UCSD-AML1 (cell line): Measurements from ENCODE around the gene NPHP4.
"Not testable (repeated sequence)": the region's sequence is repeated elsewhere in the genome, so short reads cannot be mapped to it uniquely, and the experiment has no call there.

ENCODE experiments used
- DNase-seq: peaks from one replicate; lab custom pipeline; 2025; ENCODE audit not compliant: unreplicated experiment; lab: John Stamatoyannopoulos, UW

Gene NPHP4

DNA sequence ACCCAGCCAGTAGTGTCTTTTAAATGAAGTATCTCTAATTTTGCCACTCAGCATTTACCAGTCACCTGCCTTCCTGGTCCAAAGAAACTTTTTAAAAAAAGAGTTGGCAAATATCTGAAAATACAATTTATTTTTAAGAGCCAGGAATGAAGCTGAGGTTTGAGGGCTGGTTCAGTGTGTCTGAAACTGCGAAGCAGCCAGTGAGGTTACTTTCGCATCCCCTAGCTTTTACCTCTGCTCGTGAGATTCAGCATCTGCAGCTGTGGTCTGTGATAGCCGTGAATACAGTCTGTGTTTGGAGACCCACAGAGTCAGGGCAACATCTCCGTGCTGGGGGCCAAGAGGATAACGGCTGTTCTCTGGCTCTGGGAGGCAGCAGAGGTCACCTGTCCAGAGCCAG lies 32.2 kb upstream of the NPHP4 start:
- no peak for DNase-seq

DNA sequence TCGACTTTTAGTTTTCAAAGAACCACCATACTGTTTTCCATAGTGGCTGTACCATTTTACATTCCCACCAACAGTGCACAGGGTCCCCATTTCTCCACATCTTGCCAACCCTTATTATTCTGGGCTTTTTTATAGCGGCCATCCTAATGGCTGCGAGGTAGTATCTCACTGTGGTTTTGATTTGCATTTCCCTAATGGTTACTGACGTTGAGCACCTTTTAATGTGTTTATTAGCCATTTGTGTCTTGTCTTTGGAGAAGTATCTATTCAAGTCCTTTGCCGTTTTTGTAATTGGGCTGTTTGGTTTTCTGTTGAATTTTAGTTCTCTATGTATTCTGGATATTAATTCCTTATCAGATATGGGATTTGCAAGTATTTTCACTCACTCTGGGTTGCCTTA lies 31.1 kb upstream of the NPHP4 start:
- no peak for DNase-seq

DNA sequence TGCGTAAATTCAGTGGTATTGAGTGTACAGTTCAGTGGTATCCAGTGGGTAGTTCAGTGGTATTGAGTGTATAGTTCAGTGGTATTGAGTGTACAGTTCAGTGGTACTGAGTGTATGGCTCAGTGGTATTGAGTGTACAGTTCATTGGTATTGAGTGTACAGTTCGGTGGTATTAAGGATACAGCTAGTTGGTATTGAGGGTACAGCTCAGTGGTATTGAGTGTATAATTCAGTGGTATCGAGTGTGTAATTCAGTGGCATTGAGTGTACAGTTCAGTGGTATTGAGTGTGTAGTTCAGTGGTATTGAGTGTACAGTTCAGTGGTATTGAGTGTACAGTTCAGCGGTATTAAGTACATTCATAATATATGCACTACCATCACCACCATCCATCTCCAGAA lies 30.0 kb upstream of the NPHP4 start:
- DNase-seq: no peak

DNA sequence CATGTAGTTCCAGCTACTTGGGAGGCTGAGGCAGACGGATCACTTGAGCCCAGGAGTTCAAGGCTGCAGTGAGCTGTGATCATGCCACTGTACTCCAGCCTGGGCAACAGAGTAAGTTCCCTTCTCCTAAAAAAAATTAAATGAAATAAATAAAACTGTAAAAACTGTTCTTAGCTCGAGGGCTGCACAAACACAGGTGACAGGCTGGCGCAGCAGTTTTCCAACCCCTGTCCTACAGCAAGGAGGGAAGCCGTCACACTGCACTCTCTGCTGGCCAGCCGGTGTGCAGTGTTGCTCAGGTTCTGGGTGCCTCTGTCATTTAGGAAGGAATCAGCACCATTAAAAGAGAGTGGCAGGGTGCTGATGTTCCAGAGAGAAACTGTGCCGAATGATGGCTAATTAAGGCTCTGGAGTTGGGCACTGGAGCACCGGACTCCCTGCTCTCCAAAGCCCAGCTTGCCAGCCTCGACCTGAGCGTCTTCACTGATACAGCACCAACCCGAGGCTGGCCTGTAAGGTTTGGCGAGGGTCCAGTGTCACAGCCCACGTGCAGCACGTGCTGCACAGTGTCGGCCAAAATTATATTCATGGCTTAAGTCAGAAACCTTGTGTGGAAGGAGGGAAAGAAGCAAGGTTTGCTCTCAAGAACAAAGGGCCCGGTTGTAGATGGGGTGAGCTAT lies 27.1 kb upstream of the NPHP4 start:
- DNase-seq: no peak

DNA sequence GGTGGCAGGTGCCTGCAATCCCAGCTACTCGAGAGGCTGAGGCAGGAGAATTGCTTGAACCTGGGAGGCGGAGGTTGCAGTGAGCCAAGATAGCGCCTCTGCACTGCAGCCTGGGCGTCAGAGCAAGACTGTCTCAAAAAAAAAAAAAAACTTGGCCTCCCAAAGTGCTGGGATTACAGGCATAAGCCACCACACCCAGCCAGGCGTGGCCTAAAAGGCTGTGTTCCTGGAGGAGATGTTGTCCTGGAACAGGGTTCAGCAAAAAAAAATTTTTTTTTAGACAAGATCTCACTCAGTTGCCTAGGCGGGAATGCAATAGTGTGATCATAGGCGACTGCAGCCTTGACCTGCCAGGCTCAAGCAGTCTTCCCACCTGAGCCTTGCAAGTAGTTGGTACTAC lies 25.4 kb upstream of the NPHP4 start:
- not testable (repeated sequence) for DNase-seq

DNA sequence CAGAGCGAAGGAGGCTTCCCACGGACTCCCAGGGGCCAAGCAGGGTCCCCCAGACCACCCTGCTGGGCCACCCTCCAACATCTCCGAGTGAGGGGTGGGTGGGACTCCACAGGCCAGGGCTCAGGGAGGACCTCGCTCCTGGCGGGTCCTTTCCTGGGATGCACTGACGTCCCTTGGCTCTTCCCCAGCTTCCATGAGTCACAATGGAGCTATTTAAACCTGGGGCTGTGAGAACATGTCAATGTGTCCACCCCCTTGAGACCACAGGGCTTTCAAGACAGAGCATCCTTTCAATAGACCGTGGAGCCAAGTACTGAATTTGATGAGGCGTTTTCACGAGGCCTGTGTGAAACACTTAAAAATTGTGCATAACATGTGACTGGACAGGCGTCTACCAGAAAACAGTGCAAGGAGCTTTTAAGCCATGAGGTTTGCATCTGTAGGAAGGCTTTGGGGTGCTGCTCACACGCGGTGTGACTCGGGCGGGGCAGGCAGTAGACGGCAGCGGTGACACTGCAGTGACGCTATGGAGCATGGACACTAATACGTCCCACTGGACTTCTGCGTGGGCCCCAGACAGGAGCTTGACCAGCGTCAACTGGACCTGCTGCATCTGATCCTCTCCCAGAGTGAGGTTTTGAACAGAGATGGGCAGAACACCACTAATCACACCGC lies 24.1 kb upstream of the NPHP4 start:
- DNase-seq: no peak

DNA sequence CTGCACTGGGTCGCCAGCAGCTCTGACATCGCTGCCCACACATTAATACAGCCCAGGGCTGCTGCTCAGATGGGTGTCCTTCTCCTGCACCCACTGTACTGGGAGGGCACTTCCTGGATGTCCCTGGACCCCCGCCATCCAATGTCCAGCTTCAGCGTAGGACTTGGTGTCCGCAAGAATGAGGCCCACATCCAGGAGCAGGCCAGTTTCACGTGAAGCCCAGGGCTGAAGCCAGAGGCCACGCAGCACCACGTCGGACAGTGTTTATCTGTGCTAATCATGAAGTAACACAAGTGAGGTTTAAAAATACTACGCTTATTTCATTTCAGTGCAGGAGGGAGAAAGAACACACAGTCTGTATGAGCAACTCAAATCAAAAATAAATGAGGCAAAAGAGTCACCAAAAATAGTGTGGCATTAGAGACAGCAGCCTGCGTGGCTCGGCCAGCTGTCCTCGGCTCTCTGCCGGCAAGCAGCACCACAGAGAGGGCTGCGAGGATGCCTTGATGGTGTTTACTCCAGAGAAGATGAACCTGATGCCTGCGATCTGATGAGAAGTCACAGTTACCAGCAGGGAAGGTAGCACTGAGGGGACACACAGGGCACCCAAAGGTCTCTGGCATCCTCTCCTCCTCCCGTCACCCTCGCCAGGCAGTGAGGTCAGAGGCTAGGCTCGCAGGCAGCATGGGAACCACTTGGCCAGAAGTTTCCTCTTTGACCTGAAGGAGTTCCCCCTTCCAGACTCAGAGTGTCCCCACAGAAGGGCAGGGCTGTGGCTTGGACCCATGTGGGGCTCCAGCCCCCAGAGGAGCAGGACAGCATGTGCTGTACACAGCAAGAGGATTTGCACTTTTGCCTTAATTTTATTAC lies 22.1 kb upstream of the NPHP4 start:
- no peak for DNase-seq

DNA sequence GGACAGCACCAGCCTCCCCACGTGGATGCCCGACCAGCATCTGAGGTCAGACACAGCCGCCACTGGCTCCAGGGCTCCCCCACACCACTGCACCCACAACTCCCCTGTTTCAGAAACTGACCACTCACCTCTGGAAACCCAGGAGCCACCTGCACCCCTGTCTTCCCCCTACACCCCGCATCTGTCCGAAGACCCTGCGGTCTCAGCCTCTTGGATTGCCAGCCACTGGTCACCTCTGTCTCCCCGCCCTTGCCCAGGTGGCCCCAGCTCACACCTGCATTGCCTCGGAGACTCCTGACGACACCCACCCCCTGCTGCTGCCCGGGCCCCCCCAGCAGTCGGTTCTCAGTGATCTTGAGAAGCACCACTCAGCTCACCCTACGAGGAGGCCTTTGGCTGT lies 21.3 kb upstream of the NPHP4 start:
- DNase-seq: no peak

DNA sequence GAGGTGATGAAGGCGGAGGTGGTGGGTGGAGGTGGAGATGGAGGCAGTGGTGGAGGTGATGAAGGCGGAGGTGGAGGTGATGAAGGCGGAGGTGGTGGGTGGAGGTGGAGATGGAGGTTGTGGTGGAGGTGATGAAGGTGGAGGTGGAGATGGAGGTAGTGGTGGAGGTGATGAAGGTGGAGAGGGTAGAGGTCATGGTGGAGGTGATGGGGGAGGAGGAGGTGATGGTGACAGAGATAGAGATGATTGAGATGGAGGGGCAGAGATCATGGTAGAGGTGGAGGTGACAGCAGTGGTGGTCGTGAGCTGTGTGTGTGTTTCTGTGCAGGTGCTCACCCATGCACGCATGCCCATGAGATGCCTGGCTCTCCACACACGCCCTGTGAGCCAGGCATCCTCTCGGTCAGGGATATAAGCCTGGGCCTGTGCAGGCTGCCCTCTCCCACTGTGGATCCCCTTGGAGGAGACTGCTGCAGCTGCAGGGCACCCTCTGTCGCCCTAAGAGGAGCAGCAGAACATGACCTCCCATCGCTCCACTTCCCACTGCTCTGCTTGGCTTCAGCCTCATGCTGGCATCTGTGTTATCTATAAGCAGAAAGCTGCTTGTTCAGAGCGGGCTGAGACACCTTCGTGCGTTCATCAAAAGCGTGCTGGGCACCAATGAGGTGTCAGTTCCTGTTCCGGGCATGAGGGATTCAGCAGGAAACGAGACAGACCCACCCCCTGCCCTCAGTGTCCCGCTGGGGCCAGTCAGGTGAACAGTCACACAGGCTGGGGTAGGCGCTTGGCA lies 20.5 kb upstream of the NPHP4 start:
- DNase-seq: no peak

DNA sequence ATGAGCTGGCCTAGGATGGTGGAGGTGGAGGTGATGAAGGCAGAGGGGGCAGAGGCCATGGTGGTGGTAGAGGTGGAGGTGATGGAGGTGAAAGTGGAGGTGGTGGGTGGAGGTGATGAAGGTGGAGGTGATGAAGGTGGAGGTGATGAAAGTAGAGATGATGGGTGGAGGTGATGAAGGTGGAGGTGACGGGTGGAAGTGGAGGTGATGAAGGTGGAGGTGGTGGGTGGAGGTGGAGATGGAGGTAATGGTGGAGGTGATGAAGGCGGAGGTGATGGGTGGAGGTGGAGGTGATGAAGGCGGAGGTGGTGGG lies 19.7 kb upstream of the NPHP4 start:
- no peak for DNase-seq

DNA sequence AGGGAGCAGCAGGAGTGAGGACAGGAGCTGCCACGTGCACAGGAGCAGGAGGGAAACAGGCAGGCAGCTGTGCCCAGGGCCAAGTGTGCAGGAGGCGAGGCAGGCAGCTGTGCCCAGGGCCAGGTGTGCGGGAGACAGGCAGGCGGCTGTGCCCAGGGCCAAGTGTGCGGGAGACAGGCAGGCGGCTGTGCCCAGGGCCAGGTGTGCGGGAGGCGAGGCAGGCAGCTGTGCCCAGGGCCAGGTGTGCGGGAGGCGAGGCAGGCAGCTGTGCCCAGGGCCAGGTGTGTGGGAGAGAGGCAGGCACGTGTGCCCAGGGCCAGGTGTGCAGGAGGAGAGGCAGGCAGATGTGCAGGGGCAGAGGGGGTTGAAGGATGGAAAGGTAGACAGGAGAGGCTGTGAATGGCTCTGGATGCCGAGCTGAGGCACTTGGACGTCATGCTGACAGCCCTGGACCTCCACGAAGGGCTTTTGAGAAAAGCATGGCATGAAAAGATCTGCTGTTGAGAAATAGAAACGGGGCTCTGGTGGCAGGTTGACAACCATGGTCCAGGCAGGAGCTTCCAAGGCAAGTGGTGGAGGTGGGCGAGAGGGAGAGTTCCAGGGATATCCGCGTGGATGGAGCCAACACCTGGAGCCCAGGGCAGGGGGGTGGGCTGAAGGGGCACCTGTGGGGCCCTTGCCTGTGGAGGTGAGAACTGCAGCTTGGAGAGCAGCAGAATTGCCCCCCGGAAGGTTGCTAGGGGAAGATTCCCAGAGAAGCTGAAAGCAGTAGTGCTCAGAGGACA lies 19.1 kb upstream of the NPHP4 start:
- DNase-seq: no peak

DNA sequence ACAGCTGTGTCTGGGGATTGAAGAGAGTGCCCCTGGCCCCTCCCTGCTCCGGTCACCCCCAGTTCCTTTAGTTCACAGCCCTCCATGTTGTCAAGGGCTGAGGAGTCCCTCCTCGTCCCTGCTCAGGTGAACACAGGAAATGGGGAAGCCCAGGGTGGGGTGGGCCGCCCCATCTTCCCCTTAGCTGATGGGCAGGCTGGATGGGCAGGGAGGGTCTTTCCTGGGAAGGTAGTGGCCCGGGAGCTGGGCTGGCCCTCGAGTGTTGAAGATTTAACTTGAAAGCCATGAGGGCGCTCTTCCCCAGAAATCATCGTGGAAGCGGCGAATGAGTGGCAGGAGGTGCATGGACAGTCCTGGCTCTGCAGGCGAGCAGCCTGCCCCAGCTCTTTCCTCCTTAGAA lies 18.3 kb upstream of the NPHP4 start:
- DNase-seq: no peak

DNA sequence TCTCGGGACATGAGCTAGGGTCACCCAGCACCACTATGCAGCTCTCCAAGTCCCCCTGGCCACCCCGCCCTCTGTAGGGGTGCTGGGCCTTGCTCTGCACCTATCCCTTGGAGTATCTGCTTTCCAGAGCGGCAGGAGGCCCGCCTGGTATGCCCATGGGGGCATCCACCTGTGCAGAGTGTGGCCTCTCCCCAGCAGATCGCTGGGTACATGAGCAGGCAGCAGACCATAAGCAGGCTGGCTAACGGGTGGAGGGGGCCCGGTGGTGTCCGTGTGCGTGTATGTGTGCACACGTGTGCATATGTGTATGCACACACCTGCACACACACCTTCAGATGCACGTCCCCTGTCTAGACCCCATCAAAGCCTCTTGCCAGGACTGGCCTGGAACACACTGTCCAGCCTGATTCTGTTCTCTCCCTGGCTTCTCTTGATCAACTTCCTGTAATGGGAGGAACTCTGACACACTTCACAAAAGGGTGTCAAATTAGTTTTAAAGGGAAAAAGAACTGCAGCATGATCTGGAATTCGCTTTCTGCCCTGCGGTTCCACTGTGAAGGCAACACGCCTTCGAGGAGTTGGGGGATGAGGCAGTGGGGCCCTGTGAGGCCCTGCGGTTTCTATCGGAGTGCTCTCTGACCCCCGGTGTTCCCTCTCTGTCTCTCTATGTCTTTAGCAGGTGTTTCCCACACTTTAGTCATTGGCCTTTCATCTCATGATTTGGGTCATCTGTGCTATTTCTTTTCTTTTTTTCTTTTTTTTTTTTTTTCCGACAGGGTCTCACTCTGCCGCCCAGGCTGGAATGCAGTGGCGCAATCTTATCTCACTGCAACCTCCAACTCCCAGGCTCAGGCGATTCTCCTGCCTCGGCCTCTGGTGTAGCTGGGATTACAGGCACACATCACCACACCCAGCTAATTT lies 17.2 kb upstream of the NPHP4 start:
- no peak for DNase-seq

DNA sequence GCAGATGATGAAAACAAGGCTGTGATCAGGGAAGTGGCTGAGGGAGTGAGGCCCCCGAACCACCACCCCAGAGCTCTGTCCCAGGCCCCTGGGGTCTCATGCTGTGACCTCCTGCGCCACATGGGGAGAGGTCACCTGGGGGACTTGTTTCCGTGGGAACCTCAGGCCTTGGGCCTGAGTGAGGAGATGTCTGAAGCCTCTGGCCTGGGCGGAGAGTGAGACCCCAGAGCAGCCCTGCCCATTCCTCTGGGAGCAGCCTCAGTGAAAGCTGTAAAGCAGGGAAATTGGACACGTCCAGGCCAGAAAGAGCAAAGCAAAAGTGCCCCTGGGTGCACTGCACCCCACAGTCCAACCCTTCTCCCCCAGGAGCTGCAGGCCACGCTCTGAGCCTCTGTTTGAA lies 16.5 kb upstream of the NPHP4 start:
- no peak for DNase-seq

DNA sequence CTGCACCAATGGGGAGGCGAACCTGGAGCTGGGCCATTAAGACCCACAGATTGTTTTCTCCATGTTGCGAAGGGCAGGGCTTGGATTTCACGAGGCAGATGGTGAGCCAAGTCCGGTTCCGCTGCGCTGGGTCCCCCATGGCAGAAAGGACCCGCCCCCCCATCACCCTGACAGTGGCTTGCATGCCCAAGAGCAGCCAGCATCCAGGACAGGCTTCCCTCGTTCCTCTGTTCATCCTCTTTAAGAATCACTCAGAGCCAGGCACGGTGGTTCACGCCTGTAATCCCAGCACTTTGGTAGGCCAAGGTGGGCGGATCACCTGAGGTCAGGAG lies 15.8 kb upstream of the NPHP4 start:
- DNase-seq: no peak

DNA sequence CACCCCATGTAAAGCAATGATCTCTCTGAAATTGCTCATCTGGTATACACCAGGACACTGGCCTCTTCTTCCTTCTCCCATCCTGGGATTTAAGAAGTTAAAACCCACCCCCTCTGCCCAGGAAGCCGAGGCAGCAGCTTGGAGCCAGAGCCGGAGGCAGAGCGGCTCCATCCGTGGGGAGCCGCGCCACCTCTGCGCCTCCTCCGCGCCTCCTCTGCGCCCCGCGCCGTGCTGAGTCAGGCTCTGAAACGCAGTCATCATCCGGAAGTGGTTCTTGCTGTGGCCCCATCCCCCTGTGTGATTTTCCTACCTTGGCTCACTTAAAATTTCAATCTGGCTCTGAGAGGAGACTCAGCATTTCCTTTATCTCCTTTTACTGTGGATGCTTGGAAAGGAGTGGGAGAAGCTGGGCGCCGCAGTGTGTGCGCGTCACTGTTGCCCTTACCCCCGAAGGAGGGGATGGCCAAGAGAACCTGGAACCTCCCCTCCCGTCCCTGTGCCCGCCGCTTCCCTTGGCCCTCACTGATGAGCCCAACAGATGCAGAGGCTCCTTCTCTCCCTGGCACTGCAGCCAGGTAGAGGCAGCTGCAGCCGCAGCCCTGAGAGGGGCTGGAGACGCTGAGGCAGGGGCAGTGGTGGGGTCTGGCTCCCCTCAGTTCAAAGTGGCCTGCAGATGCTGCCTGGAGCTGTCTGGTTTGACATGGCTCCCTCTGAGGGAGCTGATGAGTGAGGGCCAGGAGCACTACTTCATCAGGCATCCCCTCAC lies 15.3 kb upstream of the NPHP4 start:
- no peak for DNase-seq

DNA sequence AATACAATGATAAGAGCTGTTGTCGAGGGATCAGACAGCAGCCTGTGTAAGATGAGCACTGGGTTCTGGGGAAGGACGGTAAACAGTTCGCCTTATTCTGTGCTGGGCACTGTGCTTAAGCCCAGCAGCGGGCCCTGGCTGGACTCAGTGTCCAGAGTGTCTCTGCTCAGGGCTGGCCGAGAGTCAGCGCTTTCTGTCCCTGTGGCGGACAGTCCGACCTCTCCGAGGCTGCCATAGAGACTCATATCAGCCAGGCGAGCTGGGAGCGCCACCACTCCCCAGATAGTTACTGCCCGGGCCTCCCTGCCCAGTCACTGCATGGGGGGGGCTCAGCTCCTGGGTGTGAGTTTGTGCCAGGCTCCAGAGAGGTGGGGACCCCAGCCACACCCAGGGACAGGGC lies 14.7 kb upstream of the NPHP4 start:
- DNase-seq: no peak

DNA sequence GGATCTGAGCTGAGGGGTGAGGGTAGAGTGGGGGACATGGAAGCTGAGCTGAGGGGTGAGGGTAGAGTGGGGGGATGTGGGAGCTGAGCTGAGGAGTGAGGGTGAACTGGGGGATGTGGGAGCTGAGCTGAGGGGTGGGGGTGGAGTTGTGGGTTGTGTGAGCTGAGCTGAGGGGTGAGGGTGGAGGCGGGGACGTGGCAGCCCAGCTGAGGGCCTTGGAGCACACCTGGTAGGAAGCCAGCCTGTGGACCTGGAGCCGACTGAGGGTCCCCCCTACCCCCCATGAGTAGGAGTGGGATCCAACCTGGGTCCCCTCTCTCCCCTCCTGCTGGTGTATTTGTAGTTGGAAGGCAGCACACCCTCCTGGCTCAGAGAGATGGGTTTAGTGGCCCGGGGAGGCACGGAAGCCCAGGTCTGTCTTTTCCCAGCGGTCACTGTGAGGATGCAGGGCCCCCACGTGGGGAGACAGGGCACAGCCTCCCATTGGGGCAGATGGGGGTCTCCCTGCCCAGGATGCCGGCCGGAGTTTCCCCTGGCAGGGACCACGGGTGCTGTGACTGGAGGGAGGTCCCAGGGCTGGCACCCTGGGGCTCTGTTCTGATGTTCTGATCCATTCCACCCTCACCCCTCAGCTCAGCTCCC lies 13.2 kb upstream of the NPHP4 start:
- no peak for DNase-seq
